GM21528 (cell line): Measurements from ENCODE around the gene CCDC32.

ENCODE experiments used
- ATAC-seq: cut with Tn5 transposase; IDR thresholded peaks from one replicate; pipeline ENCODE4 v1.9.1; 2021; ENCODE audit warnings: mild to moderate bottlenecking, moderate library complexity; ENCODE audit not compliant: unreplicated experiment, low FRiP score

CCDC32 gene

GRCh38 chr15:40525855-40526254 is 39.0 kb downstream of the CCDC32 start:
- ATAC-seq, result no peak

- no peak for ATAC-seq
These were observed 41.2 kb downstream of the CCDC32 start for GRCh38 chr15:40523611-40524010.

GRCh38 chr15:40516322-40516721 is 48.5 kb downstream of the CCDC32 start:
- no peak for ATAC-seq

GRCh38 chr15:40513609-40514008 is 51.2 kb downstream of the CCDC32 start:
- no peak for ATAC-seq

GRCh38 chr15:40512440-40512839 is 52.4 kb downstream of the CCDC32 start:
- no peak for ATAC-seq

- ATAC-seq, result no peak
These were observed 53.2 kb downstream of the CCDC32 start for GRCh38 chr15:40511472-40512133.

GRCh38 chr15:40511093-40511471 is 53.8 kb downstream of the CCDC32 start:
- ATAC-seq, result no peak

- ATAC-seq, result no peak
These were observed 54.6 kb downstream of the CCDC32 start for GRCh38 chr15:40510201-40510600.

GRCh38 chr15:40508216-40508615 is 56.6 kb downstream of the CCDC32 start:
- ATAC-seq, result no peak

GRCh38 chr15:40506964-40507571 is 57.8 kb downstream of the CCDC32 start:
- no peak for ATAC-seq
